ENCODE data around the gene ST6GALNAC4. TPM values are rescaled to one million over a fixed set of nuclear protein-coding genes. Genes with fewer than 3 reads are reported as not detected.

Gene ST6GALNAC4
- total RNA-seq, 5 donors from 2014 or later (not counting 1 experiment from before 2014, with no cell fraction given), result 24.9 to 40.7 (median 35.1) TPM

DNA sequence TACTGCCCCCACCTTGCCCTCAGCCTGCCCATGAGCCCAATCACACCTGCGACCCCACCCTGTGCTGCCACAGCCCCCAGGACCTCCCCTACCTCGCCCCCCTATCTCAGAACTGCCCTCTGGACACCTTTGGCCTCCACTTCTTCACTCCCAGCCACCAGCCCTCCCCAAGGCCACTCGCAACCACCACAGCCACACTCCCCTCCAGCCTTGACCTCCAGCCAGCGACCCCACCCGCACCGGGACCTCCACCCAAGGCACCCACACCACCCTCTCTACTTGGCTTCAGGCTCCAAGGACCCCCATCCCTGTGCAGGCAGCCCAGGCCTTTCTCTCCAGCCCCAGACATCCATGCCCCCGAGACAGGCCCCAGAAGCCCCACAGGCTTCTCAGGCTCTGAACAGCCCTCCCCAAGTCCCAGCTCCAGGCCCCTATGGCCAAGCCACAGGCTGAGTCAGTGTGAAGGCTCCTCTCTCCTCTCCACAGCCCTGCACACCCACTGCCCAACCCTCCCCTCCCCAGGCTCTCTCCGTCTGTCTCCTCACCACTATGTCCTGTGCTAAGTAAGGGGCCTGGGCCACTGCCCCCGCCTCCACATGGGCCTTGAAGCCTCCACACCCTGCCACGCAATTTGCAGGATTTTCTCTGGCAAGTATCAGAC, 41.4 kb downstream of the ST6GALNAC4 start:
- H3K36me3 Mint-ChIP-seq, result no peaks in the 10 kb centered on the region
- H3K27ac Mint-ChIP-seq, result no peak overlapping the region
- peaks cover 9 to 13% (median 10%) of the 10 kb centered on the region in 3 donors for H3K4me1 Mint-ChIP-seq
- ChIA-PET CTCF (no interaction called here), POLR2A (no interaction called here)
- Histone ChIP-seq H3K27ac (ENCODE audit: low read length) (no peak overlapping the region), H3K4me3 (ENCODE audit: control insufficient read depth in 1 of 2, extremely low read depth in 1 of 2, low read length in 1 of 2) (no peak overlapping the region), H3K27me3 (replicated peaks in 1 of 2; ENCODE audit: control insufficient read depth in 2 of 2, extremely low read depth in 1 of 2, insufficient read depth in 2 of 2, low read length in 1 of 2) (peaks cover 0 to 25% of the 10 kb centered on the region in 2 experiments), H3K9me3 (no peaks in the 10 kb centered on the region), H3K4me1 (ENCODE audit: control insufficient read depth in 1 of 2, extremely low read depth in 1 of 2, insufficient read depth in 2 of 2, low read length in 2 of 2) (peaks cover 0 to 11% of the 10 kb centered on the region in 2 experiments), H3K36me3 (ENCODE audit: control insufficient read depth in 2 of 2, extremely low read depth in 1 of 2, insufficient read depth in 1 of 2, low read length in 1 of 2) (no peaks in the 10 kb centered on the region)
- ATAC-seq (replicated peaks in 1 of 4), result no peak
- H3K27me3 Mint-ChIP-seq, result peaks cover 0 to 4% of the 10 kb centered on the region in 2 donors
- no peak for DNase-seq
- WGBS (ENCODE audit: insufficient coverage), result 82% methylated on average over 10 of the region's 10 CpGs
- no peaks in the 10 kb centered on the region for H3K9me3 Mint-ChIP-seq
- H3K4me3 Mint-ChIP-seq, result no peak overlapping the region

GRCh38 chr9:127874301-127875221, 42.3 kb downstream of the ST6GALNAC4 start:
- Mint-ChIP-seq H3K36me3 (no peaks in the 10 kb centered on the region), H3K4me1 (peaks cover 9 to 13% (median 10%) of the 10 kb centered on the region in 3 donors), H3K4me3 (no peak overlapping the region), H3K9me3 (no peaks in the 10 kb centered on the region), H3K27me3 (peaks cover 0 to 4% of the 10 kb centered on the region in 2 donors), H3K27ac (no peak overlapping the region)
- Histone ChIP-seq H3K9me3 (no peaks in the 10 kb centered on the region), H3K4me1 (ENCODE audit: control insufficient read depth in 1 of 2, extremely low read depth in 1 of 2, insufficient read depth in 2 of 2, low read length in 2 of 2) (peaks cover 0 to 19% of the 10 kb centered on the region in 2 experiments), H3K4me3 (ENCODE audit: control insufficient read depth in 1 of 2, extremely low read depth in 1 of 2, low read length in 1 of 2) (no peak overlapping the region), H3K27me3 (replicated peaks in 1 of 2; ENCODE audit: control insufficient read depth in 2 of 2, extremely low read depth in 1 of 2, insufficient read depth in 2 of 2, low read length in 1 of 2) (peaks cover 0 to 25% of the 10 kb centered on the region in 2 experiments), H3K27ac (ENCODE audit: low read length) (no peak overlapping the region), H3K36me3 (ENCODE audit: control insufficient read depth in 2 of 2, extremely low read depth in 1 of 2, insufficient read depth in 1 of 2, low read length in 1 of 2) (no peaks in the 10 kb centered on the region)
- POLR2A ChIA-PET, result no interaction called here
- WGBS (ENCODE audit: insufficient coverage), result 100% methylated on average over 10 of the region's 19 CpGs
- CTCF ChIA-PET, result interaction anchor here in 1 of 2 donors (0.6 kb wide), 1 partner anchor 578 kb away, joined by 8 read pairs; no protein-coding TSS in a partner anchor
- ATAC-seq (replicated peaks in 1 of 4), result no peak
- DNase-seq, result no peak

DNA sequence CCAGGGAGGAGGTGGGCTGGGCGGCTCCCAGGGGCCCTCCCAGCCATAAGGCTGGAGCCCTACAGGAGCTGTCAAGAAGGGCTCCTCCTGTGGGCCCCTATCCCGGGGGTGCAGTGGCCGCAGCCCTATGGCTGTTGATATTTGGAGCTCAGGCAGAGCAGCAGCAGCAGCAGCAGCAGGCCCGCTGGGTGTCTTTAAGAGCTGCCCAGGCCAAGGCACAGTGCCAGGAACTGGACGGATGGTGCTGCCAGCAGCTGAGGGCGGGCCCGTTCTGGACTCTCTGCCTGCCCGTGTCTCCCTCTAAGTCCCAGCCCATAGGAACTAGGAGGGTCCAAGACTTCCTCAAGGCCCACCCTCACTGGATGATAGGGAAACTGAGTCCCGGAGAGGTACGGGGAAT, 43.0 kb downstream of the ST6GALNAC4 start:
- H3K4me1 Mint-ChIP-seq, result peaks cover 9 to 12% (median 10%) of the 10 kb centered on the region in 3 donors
- no peaks in the 10 kb centered on the region for H3K36me3 Mint-ChIP-seq
- no peaks in the 10 kb centered on the region for H3K9me3 ChIP-seq
- ChIA-PET CTCF (no interaction called here), POLR2A (no interaction called here)
- no peaks in the 10 kb centered on the region for H3K36me3 ChIP-seq (ENCODE audit: control insufficient read depth in 2 of 2, extremely low read depth in 1 of 2, insufficient read depth in 1 of 2, low read length in 1 of 2)
- no peaks in the 10 kb centered on the region for H3K9me3 Mint-ChIP-seq
- ATAC-seq (replicated peaks in 1 of 4), result no peak
- H3K27me3 ChIP-seq (replicated peaks in 1 of 2; ENCODE audit: control insufficient read depth in 2 of 2, extremely low read depth in 1 of 2, insufficient read depth in 2 of 2, low read length in 1 of 2), result peaks cover 0 to 25% of the 10 kb centered on the region in 2 experiments
- no peak overlapping the region for H3K4me3 ChIP-seq (ENCODE audit: control insufficient read depth in 1 of 2, extremely low read depth in 1 of 2, low read length in 1 of 2)
- H3K27ac Mint-ChIP-seq, result no peak overlapping the region
- no peak overlapping the region for H3K4me3 Mint-ChIP-seq
- WGBS (ENCODE audit: insufficient coverage), result 98% methylated on average over 5 of the region's 10 CpGs
- H3K4me1 ChIP-seq (ENCODE audit: control insufficient read depth in 1 of 2, extremely low read depth in 1 of 2, insufficient read depth in 2 of 2, low read length in 2 of 2), result peaks cover 0 to 20% of the 10 kb centered on the region in 2 experiments
- no peak for DNase-seq
- no peak overlapping the region for H3K27ac ChIP-seq (ENCODE audit: low read length)
- peaks cover 0 to 4% of the 10 kb centered on the region in 2 donors for H3K27me3 Mint-ChIP-seq

GRCh38 chr9:127873223-127873691, 43.6 kb downstream of the ST6GALNAC4 start:
- H3K27ac Mint-ChIP-seq, result no peak overlapping the region

GRCh38 chr9:127872369-127873222, 44.2 kb downstream of the ST6GALNAC4 start:
- ChIA-PET POLR2A (no interaction called here), CTCF (no interaction called here)
- Histone ChIP-seq H3K27me3 (replicated peaks in 1 of 2; ENCODE audit: control insufficient read depth in 2 of 2, extremely low read depth in 1 of 2, insufficient read depth in 2 of 2, low read length in 1 of 2) (peaks cover 0 to 14% of the 10 kb centered on the region in 2 experiments), H3K4me3 (ENCODE audit: control insufficient read depth in 1 of 2, extremely low read depth in 1 of 2, low read length in 1 of 2) (no peak overlapping the region), H3K4me1 (ENCODE audit: control insufficient read depth in 1 of 2, extremely low read depth in 1 of 2, insufficient read depth in 2 of 2, low read length in 2 of 2) (peaks cover 0 to 14% of the 10 kb centered on the region in 2 experiments), H3K36me3 (ENCODE audit: control insufficient read depth in 2 of 2, extremely low read depth in 1 of 2, insufficient read depth in 1 of 2, low read length in 1 of 2) (no peaks in the 10 kb centered on the region), H3K27ac (ENCODE audit: low read length) (no peak overlapping the region), H3K9me3 (no peaks in the 10 kb centered on the region)
- H3K27me3 Mint-ChIP-seq, result no peaks in the 10 kb centered on the region
- H3K4me1 Mint-ChIP-seq, result peaks cover 0 to 3% (median 2%) of the 10 kb centered on the region in 3 donors
- no peak overlapping the region for H3K27ac Mint-ChIP-seq
- no peaks in the 10 kb centered on the region for H3K36me3 Mint-ChIP-seq
- no peak for ATAC-seq (replicated peaks in 1 of 4)
- DNase-seq, result no peak
- no peak overlapping the region for H3K4me3 Mint-ChIP-seq
- H3K9me3 Mint-ChIP-seq, result no peaks in the 10 kb centered on the region
- 81% methylated on average over 10 of the region's 20 CpGs for WGBS (ENCODE audit: insufficient coverage)

More at GRCh38 chr9:127873223-127873691, 43.6 kb downstream of the ST6GALNAC4 start:
- no peak overlapping the region for H3K4me3 Mint-ChIP-seq
- H3K36me3 Mint-ChIP-seq, result no peaks in the 10 kb centered on the region
- Histone ChIP-seq H3K4me1 (ENCODE audit: control insufficient read depth in 1 of 2, extremely low read depth in 1 of 2, insufficient read depth in 2 of 2, low read length in 2 of 2) (peaks cover 0 to 20% of the 10 kb centered on the region in 2 experiments), H3K36me3 (ENCODE audit: control insufficient read depth in 2 of 2, extremely low read depth in 1 of 2, insufficient read depth in 1 of 2, low read length in 1 of 2) (no peaks in the 10 kb centered on the region), H3K27me3 (replicated peaks in 1 of 2; ENCODE audit: control insufficient read depth in 2 of 2, extremely low read depth in 1 of 2, insufficient read depth in 2 of 2, low read length in 1 of 2) (peaks cover 0 to 20% of the 10 kb centered on the region in 2 experiments), H3K27ac (ENCODE audit: low read length) (no peak overlapping the region), H3K4me3 (ENCODE audit: control insufficient read depth in 1 of 2, extremely low read depth in 1 of 2, low read length in 1 of 2) (no peak overlapping the region), H3K9me3 (no peaks in the 10 kb centered on the region)
- 89% methylated on average over 10 of the region's 19 CpGs for WGBS (ENCODE audit: insufficient coverage)
- ChIA-PET POLR2A (no interaction called here), CTCF (no interaction called here)
- H3K4me1 Mint-ChIP-seq, result peaks cover 6 to 8% (median 7%) of the 10 kb centered on the region in 3 donors
- DNase-seq (no peak), ATAC-seq (replicated peaks in 1 of 4) (no peak)
- no peaks in the 10 kb centered on the region for H3K9me3 Mint-ChIP-seq
- H3K27me3 Mint-ChIP-seq, result peaks cover 0 to 4% of the 10 kb centered on the region in 2 donors

DNA sequence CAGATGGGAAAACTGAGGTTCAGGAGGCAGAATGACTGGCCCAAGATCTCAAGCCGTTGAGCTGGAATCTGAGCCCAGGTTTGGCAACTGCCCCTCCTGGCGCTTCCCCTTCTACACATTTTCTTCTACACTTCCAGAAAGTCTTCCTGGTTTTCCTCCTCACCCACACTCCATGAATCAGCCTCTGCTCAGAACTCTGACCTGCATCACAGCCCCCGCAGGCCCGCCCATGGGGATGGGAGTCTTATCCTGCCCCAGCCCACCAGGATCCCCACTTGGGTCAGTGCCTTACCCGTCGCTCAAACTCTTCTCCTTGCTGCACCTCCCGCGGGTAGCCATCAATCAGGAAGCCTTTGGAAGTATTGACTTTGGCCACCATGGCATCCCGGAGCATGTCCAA, 45.3 kb downstream of the ST6GALNAC4 start:
- H3K36me3 ChIP-seq (ENCODE audit: control insufficient read depth in 2 of 2, extremely low read depth in 1 of 2, insufficient read depth in 1 of 2, low read length in 1 of 2), result no peaks in the 10 kb centered on the region
- CTCF ChIA-PET, result no interaction called here
- DNase-seq (no peak), ATAC-seq (replicated peaks in 1 of 4) (no peak)
- H3K4me3 ChIP-seq (ENCODE audit: control insufficient read depth in 1 of 2, extremely low read depth in 1 of 2, low read length in 1 of 2), result no peak overlapping the region
- Mint-ChIP-seq H3K9me3 (no peaks in the 10 kb centered on the region), H3K4me1 (peaks cover 0 to under 1% (median 0%) of the 10 kb centered on the region in 3 donors), H3K36me3 (no peaks in the 10 kb centered on the region), H3K27ac (no peak overlapping the region), H3K27me3 (no peaks in the 10 kb centered on the region), H3K4me3 (no peak overlapping the region)
- POLR2A ChIA-PET, result no interaction called here
- no peak overlapping the region for H3K27ac ChIP-seq (ENCODE audit: low read length)
- H3K4me1 ChIP-seq (ENCODE audit: control insufficient read depth in 1 of 2, extremely low read depth in 1 of 2, insufficient read depth in 2 of 2, low read length in 2 of 2), result peaks cover 0 to 9% of the 10 kb centered on the region in 2 experiments
- 95% methylated on average over 8 of the region's 9 CpGs for WGBS (ENCODE audit: insufficient coverage)
- no peaks in the 10 kb centered on the region for H3K9me3 ChIP-seq
- H3K27me3 ChIP-seq (replicated peaks in 1 of 2; ENCODE audit: control insufficient read depth in 2 of 2, extremely low read depth in 1 of 2, insufficient read depth in 2 of 2, low read length in 1 of 2), result peaks cover 0 to 6% of the 10 kb centered on the region in 2 experiments
